Caco-2 (cell line): ENCODE results near the gene CRYZL1. TPM values are rescaled to one million over a fixed set of nuclear protein-coding genes. Genes with fewer than 3 reads are reported as not detected.

ENCODE experiments used
- BruUV-seq: library from RNA; stranded (reverse); fragments of 400-500 nt; replicated peaks from 2 replicates; lab custom pipeline; 2021; lab: Mats Ljungman, UMichigan
- CTCF ChIA-PET: fragments of 300-600 bp; sonication (Branson Sonifier 250); formaldehyde crosslinking; loops from one replicate; lab custom pipeline; 2022; ENCODE audit warnings: antibody characterized with exemption; lab: Charles Lee
- POLR2A ChIA-PET: fragments of 300-600 bp; sonication (Branson Sonifier 250); formaldehyde crosslinking; loops from one replicate; lab custom pipeline; 2022; ENCODE audit warnings: antibody characterized with exemption; lab: Charles Lee
- DNase-seq, 2 experiments: peaks; one replicate each; pipeline versions ENCODE4 v3.0.0 to v3.0.0-alpha.2; 2020 to 2022
- H3K27me3 ChIP-seq: replicated peaks from 2 replicates; pipeline ENCODE4 v1.6.0; 2011; ENCODE audit warnings: low read length; ENCODE audit not compliant: control insufficient read depth, insufficient read depth
- H3K36me3 ChIP-seq: 2 replicates; pipeline ENCODE4 v1.5.1; 2011; ENCODE audit warnings: low read length; ENCODE audit not compliant: control insufficient read depth, insufficient read depth
- H3K4me1 ChIP-seq: fragments of 250-450 bp; sonication (Bioruptor Pico); 2 replicates; pipeline ENCODE4 v1.5.1; 2020; ENCODE audit warnings: mild to moderate bottlenecking
- H3K4me3 ChIP-seq: 2 replicates; pipeline ENCODE4 v1.5.1; 2011; ENCODE audit warnings: low read depth, mild to moderate bottlenecking, control low read depth, low read length
- H3K9me3 ChIP-seq: fragments of 250-450 bp; sonication (Bioruptor Pico); 2 replicates; pipeline ENCODE4 v1.5.1; 2020; ENCODE audit warnings: mild to moderate bottlenecking, moderate library complexity
- H3K27ac Mint-ChIP-seq: one replicate; pipeline ENCODE4 v1.8.0; 2022; ENCODE audit warnings: mixed read lengths; ENCODE audit not compliant: unreplicated experiment
- H3K27me3 Mint-ChIP-seq: one replicate; pipeline ENCODE4 v1.8.0; 2022; ENCODE audit warnings: mixed read lengths; ENCODE audit not compliant: insufficient read depth, unreplicated experiment
- H3K36me3 Mint-ChIP-seq: one replicate; pipeline ENCODE4 v1.8.0; 2022; ENCODE audit warnings: mild to moderate bottlenecking, mixed read lengths; ENCODE audit not compliant: insufficient read depth, unreplicated experiment
- H3K4me1 Mint-ChIP-seq: one replicate; pipeline ENCODE4 v1.8.0; 2022; ENCODE audit warnings: low read depth, mixed read lengths; ENCODE audit not compliant: unreplicated experiment
- H3K4me3 Mint-ChIP-seq: one replicate; pipeline ENCODE4 v1.8.0; 2022; ENCODE audit warnings: mild to moderate bottlenecking, moderate library complexity, mixed read lengths; ENCODE audit not compliant: unreplicated experiment
- H3K9me3 Mint-ChIP-seq: one replicate; pipeline ENCODE4 v1.8.0; 2022; ENCODE audit warnings: mixed read lengths; ENCODE audit not compliant: unreplicated experiment
- intact Hi-C: fragments of 100-400 bp; cut with micrococcal nuclease; formaldehyde crosslinking; loops from one replicate; pipeline ENCODE4 v1.10.0; 2022; ENCODE audit not compliant: unreplicated experiment
- total RNA-seq: library from RNA; stranded (reverse); gene quantifications from 2 replicates; pipeline ENCODE4 v1.2.3, GENCODE V29; 2022
- TF ChIP-seq, protein P1 (sequence below), 2 experiments: fragments of 200-600 bp in 1 of 2; IDR thresholded peaks; 1 replicate in 1 of 2; 2 replicates in 1 of 2; pipeline versions ENCODE4 v1.5.1 to v1.8.0; 2011 to 2022; ENCODE audit warnings: antibody characterized with exemption in 1 of 2, control low read depth in 1 of 2, inconsistent platforms in 1 of 2, low read depth in 1 of 2, low read length in 1 of 2, mild to moderate bottlenecking in 1 of 2, moderate library complexity in 1 of 2; ENCODE audit not compliant: insufficient read depth in 1 of 2, severe bottlenecking in 1 of 2, unreplicated experiment in 1 of 2

CRYZL1 gene
- total RNA-seq, 1 experiment from 2014 or later = 26.6 TPM

DNA sequence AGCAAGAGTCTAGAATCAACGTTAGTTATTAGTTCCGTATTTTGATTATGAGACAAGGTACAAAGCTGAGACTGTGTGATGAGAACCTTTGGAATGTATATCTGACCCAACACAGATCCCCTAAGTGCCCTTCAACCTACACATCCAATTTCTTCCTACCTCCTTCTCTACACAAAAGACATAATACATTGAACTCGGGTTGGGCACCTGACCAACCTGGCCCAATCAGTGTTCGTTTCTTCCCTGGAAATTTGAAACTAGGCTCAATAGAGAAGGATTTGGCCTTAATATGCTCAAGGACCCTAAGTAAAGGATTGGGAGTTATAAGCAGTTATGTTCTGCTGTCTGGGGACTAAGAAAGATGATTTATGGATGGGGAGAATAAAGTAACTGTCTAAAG lies 12.9 kb upstream of the CRYZL1 start:
- no peak for DNase-seq
- TF ChIP-seq, protein P1, sequence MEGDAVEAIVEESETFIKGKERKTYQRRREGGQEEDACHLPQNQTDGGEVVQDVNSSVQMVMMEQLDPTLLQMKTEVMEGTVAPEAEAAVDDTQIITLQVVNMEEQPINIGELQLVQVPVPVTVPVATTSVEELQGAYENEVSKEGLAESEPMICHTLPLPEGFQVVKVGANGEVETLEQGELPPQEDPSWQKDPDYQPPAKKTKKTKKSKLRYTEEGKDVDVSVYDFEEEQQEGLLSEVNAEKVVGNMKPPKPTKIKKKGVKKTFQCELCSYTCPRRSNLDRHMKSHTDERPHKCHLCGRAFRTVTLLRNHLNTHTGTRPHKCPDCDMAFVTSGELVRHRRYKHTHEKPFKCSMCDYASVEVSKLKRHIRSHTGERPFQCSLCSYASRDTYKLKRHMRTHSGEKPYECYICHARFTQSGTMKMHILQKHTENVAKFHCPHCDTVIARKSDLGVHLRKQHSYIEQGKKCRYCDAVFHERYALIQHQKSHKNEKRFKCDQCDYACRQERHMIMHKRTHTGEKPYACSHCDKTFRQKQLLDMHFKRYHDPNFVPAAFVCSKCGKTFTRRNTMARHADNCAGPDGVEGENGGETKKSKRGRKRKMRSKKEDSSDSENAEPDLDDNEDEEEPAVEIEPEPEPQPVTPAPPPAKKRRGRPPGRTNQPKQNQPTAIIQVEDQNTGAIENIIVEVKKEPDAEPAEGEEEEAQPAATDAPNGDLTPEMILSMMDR (IDR thresholded peaks at IDR 0.05; ENCODE audit: insufficient read depth in 1 of 2, low read depth in 1 of 2, low read length in 1 of 2, severe bottlenecking in 1 of 2, unreplicated experiment in 1 of 2) = no peak

DNA sequence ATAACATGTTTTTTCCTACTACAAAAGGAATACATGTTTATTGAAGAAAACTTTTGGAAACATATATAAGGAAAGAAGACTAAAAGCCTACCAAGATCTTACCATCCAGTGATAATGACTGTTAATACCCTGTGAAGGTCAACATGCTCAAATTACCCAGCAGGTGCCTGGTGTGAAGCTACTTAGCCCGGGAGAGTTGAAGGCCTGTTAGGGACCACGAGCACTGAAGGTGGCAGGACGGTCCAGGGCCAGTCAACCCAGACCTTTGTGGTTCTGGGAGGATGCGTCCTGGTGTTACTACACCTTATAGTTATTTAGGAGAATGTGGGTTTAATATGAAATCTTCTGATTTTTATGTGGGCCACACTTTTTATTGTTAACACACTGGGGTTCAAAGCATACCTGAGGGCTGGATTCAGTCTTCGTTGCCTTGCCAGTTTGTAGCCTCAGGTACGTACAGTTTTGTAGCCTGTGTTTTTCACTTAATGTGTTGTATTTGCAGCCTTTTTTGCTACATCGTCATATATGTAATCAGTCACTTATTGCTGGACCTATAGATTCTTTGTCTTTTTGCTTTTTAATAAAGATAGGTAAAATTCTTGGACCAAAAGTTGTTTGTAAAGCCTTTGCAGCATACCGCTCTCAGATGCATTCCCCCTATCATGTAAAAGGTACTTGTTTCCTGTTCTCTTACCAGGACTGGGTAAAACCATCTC lies 10.6 kb upstream of the CRYZL1 start:
- TF ChIP-seq, protein P1 (IDR thresholded peaks at IDR 0.05; ENCODE audit: insufficient read depth in 1 of 2, low read depth in 1 of 2, low read length in 1 of 2, severe bottlenecking in 1 of 2, unreplicated experiment in 1 of 2) = no peak

More for the DNA sequence above, 12.9 kb upstream of the CRYZL1 start:
- Mint-ChIP-seq H3K36me3 (peaks cover 31% of the 10 kb centered on the region), H3K9me3 (no peaks in the 10 kb centered on the region), H3K27ac (peak overlapping the region; percentile 91), H3K27me3 (no peaks in the 10 kb centered on the region), H3K4me3 (no peak overlapping the region), H3K4me1 (peaks cover 42% of the 10 kb centered on the region)
- intact Hi-C loops = loop anchor here (10.0 kb wide), 1 partner anchor 80 kb away; no protein-coding TSS in a partner anchor
- Histone ChIP-seq H3K27me3 (no peaks in the 10 kb centered on the region), H3K9me3 (no peaks in the 10 kb centered on the region), H3K4me1 (peaks cover 79% of the 10 kb centered on the region), H3K36me3 (no peaks in the 10 kb centered on the region; the same call in 1 of the 2 replicates), H3K4me3 (no peak overlapping the region)
- ChIA-PET CTCF (no interaction called here), POLR2A (no interaction called here)
- BruUV-seq = no TSS peak

DNA sequence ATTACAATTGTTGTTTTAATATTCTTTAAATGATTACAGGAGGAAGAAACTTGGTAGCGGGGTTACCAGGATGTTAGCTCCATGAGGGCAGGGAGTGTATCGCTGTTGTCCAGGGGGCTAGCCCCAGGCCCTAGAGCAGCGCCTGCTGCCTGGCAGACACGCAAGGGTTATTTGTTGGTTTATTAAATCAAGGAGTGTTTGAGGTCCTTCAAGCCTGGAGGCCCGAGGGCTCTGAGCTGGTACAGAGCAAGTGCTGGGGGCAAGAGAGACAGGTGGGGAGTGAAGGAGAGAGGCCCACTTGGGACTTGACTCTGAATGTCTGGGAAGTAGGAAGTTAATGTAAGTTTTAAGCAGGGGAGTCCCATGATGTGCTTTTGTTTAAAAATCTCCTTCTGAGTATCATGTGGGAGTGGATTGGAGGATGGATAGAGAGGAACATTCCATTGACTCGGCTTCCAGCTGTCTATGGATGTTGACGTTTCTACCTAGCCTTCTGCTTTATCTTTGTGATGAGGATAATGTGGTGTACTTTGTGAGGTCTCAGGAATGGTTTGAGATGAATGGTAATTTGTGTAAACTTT lies 9.5 kb upstream of the CRYZL1 start:
- Mint-ChIP-seq H3K27me3 (no peaks in the 10 kb centered on the region), H3K4me1 (peaks cover 29% of the 10 kb centered on the region), H3K9me3 (no peaks in the 10 kb centered on the region), H3K4me3 (peak overlapping the region; percentile 12), H3K27ac (peak overlapping the region; percentile 63), H3K36me3 (peaks cover 21% of the 10 kb centered on the region)
- Histone ChIP-seq H3K4me1 (peaks cover 64% of the 10 kb centered on the region), H3K27me3 (no peaks in the 10 kb centered on the region), H3K9me3 (no peaks in the 10 kb centered on the region), H3K4me3 (no peak overlapping the region), H3K36me3 (no peaks in the 10 kb centered on the region)
- ChIA-PET CTCF (interaction anchor here (0.9 kb wide), 1 partner anchor 8 kb away, joined by 6 read pairs; no protein-coding TSS in a partner anchor), POLR2A (interaction anchor here (0.7 kb wide), 1 partner anchor 160 kb away, joined by 4 read pairs; the partner anchor contains the start of gene DNAJC28)
- no TSS peak for BruUV-seq
- DNase-seq = no peak
- TF ChIP-seq, protein P1 (IDR thresholded peaks at IDR 0.05; ENCODE audit: insufficient read depth in 1 of 2, low read depth in 1 of 2, low read length in 1 of 2, severe bottlenecking in 1 of 2, unreplicated experiment in 1 of 2) = no peak
- intact Hi-C loops = loop anchor here (10.0 kb wide), 1 partner anchor 84 kb away; no protein-coding TSS in a partner anchor

More for the DNA sequence above, 10.6 kb upstream of the CRYZL1 start:
- H3K4me3 Mint-ChIP-seq = no peak overlapping the region
- Histone ChIP-seq H3K27me3 (no peaks in the 10 kb centered on the region), H3K9me3 (no peaks in the 10 kb centered on the region), H3K36me3 (no peaks in the 10 kb centered on the region), H3K4me1 (peaks cover 70% of the 10 kb centered on the region), H3K4me3 (no peak overlapping the region)
- no TSS peak for BruUV-seq
- ChIA-PET CTCF (no interaction called here), POLR2A (no interaction called here)
- intact Hi-C loops = loop anchor here (10.0 kb wide), 1 partner anchor 83 kb away; no protein-coding TSS in a partner anchor
- peaks cover 36% of the 10 kb centered on the region for H3K4me1 Mint-ChIP-seq
- H3K27me3 Mint-ChIP-seq = no peaks in the 10 kb centered on the region
- peaks cover 26% of the 10 kb centered on the region for H3K36me3 Mint-ChIP-seq
- no peak for DNase-seq
- peak overlapping the region; percentile 63 for H3K27ac Mint-ChIP-seq
- no peaks in the 10 kb centered on the region for H3K9me3 Mint-ChIP-seq
